Stimulated activated CD4-positive, alpha-beta T cell treated with anti-CD3 and anti-CD28 coated beads, Interleukin-1b, Interleukin-23, amount 100 ng/mL, for 24 hours (primary cell): ENCODE results near the gene IFT172.
A peak's percentile ranks its signal among the peaks of the same experiment; 100 is the strongest.
"Not testable (repeated sequence)": the region's sequence is repeated elsewhere in the genome, so short reads cannot be mapped to it uniquely, and the experiment has no call there.

ENCODE experiments used
- DNase-seq, 4 experiments: peaks; one replicate each; pipeline ENCODE4 v3.0.0-alpha.2; 2020; ENCODE audit warnings: low read depth in 4 of 4, low spot score in 1 of 4

The IFT172 gene

DNA sequence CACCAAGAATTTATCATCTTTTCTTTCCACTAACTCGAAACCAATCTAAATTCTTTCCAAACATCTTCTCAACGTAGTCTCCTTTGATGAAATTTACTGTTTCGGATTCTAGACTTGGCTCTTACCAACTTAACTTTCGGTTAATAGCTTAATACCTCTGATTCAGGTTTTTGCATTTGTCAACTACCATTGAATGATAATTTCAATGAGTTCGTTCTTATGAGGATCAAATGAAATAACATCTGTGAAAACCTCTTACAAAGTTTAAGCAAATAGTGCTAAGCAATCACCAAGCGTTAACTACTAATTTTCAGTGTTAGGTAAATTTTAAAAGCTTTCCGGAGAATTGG, 61.7 kb downstream of the IFT172 start:
- DNase-seq: no peak

- not testable (repeated sequence) for DNase-seq
Observed at GRCh38 chr2:27425039-27425438, 64.5 kb downstream of the IFT172 start.

GRCh38 chr2:27422958-27423357, 66.6 kb downstream of the IFT172 start:
- no peak for DNase-seq

GRCh38 chr2:27421660-27422250, 67.8 kb downstream of the IFT172 start:
- no peak for DNase-seq

- no peak for DNase-seq
Observed at GRCh38 chr2:27420996-27421395, 68.5 kb downstream of the IFT172 start.

- DNase-seq: no peak
Observed at GRCh38 chr2:27416151-27416550, 73.4 kb downstream of the IFT172 start.

DNA sequence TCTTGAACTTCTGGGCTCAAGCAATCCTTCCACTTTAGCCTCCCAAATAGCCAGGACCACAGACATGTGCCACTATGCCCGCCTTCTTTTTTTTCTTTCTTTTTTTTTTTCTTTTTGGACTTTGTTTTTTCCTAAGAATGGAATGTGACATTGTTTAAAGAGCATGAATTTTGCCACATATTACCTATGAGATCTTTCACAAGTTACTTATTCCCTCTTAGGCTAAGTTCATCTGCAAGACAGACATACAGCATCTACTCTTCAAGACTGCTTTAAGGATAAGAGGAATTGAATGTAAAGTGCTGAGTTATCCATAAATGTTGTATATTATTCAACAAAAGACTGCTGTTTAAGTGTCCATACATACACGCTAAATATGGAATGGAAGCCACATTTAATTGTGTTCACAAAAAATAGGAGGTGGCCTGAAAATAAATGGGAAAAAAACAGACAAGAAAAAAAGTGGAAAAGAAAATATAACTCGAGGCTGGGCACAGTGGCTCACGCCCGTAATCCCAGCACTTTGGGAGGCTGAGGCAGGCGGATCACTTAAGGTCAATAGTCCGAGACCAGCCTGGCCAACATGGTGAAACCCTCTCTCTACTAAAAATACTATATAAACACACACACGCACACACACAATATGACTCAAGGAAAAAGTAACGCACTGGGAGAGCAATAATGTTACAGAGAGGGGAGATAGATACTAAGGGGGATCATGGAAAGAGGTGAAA, 77.0 kb downstream of the IFT172 start:
- DNase-seq: no peak

- peak; percentile 89 to 95 (median 95) for DNase-seq
Observed at GRCh38 chr2:27409321-27410073, 80.0 kb downstream of the IFT172 start, which contains the start of gene PPM1G. TSS of gene PPM1G (minus strand) at chr2:27409591. CDS start at chr2:27409422, 169 bp downstream.

DNA sequence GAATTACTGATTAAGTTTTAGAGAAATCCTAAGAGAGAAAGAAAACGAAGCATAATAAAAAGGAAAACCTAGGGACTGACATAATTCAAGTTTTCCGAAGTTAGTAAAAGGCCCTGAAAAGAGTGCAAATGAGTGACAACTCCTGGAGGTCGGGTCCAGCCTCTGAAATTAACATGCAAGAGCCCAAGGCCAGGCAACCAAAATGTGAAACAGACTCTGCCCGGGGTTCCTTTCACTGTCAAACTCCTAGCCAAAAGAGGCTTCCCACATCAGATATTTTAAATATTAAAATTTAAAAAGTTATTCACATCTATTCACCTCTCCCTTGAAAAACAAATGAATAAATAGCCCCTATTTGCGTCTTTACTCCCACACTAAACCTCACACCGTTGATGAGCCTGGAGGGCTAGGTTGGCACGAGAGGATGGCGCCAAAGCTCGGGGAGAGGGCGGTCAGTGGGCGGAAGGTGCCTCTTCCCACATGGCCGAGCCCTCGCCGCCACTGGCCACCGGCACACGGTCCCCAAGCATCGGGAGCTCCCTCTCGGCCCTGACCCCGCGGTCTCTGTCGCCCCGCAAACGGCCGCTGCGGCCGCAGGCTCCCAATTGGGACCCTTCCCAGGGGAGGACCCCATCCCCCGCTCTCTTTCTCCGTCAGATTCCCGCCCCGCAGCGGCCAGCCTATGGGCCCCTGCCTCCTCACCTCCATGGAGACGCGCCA, 80.8 kb downstream of the IFT172 start:
- DNase-seq: peak in 1 of 4 experiments; percentile 15

- no peak for DNase-seq
Observed at GRCh38 chr2:27407798-27408491, 81.6 kb downstream of the IFT172 start.

DNA sequence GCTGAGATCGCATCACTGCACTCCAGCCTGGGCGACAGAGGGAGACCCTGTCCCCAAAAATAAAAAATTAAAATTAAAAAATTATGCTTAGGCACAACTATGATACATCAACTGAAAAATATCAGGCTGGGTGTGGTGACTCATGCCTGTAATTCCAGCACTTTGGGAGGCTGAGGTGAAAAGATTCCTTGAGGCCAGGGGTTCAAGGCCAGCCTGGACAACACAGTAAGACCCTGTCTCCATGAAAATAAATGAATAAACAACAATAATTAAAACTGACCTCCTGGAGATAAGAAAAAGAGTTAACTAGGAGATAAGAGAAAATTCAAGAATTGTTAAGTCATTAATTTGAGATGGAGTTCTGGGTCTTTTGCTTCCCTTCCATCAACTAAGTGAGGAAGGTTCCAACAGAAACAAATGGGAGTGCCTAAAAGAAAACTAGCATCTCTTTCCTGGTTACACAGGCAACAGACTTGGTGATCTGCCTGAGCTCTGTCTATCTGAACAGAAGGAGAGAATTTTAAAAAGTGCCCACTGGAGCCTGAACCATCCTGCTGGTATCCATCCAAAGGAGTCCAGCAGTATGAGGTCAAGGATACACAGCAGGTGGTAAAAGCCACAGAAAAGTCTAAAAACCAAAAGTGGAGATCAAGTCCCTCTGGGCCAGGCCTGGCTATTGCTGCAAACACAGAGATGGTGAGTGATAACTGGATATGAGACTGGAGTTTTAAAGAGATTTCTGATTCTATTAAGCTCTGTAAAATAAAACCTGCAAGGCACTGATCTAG, 89.0 kb downstream of the IFT172 start:
- DNase-seq: no peak

DNA sequence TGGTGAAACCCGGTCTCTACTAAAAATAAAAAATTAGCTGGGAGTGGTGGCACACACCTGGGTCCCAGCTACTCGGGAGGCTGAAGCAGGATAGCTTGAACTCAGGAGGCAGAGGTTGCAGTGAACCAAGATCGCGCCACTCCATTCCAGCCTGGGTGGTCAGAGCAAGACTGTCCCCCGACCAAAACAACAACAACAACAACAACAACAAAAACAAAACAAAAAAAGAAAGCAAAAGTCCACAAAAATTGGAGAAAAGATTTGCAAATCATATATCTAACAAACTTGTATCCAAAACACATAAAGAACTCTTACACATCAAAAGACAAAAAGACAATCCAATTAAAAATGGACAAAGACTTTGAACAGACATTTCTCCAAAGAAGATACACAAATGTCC, 90.6 kb downstream of the IFT172 start:
- no peak for DNase-seq
